ENCODE data around the gene PRDX3.

The PRDX3 gene

DNA sequence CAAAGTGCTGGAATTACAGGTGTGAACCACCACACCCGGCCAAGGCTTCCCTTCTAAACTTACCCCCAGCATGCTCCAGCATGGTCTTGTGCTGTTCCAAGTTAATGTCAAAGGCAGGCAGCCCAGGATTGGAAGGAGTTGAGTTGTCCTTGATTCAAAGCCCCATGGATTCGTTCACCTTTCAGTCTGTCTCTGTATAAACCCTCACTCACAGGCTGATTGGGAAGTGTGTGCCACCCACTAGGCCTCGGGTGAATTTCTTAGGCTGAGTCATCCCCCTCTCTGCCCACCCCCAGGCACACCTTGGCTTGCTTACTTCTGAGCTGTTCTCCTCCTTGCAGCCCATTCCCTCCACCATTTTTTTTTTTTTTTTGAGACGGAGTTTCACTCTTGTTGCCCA lies 13.3 kb upstream of the PRDX3 start:
- no peaks in the 10 kb centered on the region for H3K9me3 ChIP-seq (ENCODE audit: low read length)
- no peaks in the 10 kb centered on the region for H3F3A ChIP-seq (ENCODE audit: insufficient read depth, low read length)
- H3K9me2 ChIP-seq (ENCODE audit: low read depth, low read length), result no peaks in the 10 kb centered on the region
- no peaks in the 10 kb centered on the region for H3K79me2 ChIP-seq (ENCODE audit: insufficient read depth, low read length)
- no peak overlapping the region for H3K27ac ChIP-seq (ENCODE audit: low read depth, low read length, poor library complexity, severe bottlenecking)
- H3K4me3 ChIP-seq (ENCODE audit: low read depth, low read length, poor library complexity, severe bottlenecking), result no peak overlapping the region
- TF ChIP-seq EZH2 (IDR thresholded peaks at IDR 0.05; ENCODE audit: borderline replicate concordance, low read length) (no peak), CTCF (IDR thresholded peaks at IDR 0.05; ENCODE audit: low read length) (no peak)
- no peaks in the 10 kb centered on the region for H3K27me3 ChIP-seq (ENCODE audit: insufficient read depth, low read length)
- H3K4me1 ChIP-seq (ENCODE audit: insufficient read depth, low read length, severe bottlenecking), result no peaks in the 10 kb centered on the region
- no peak overlapping the region for H2AFZ ChIP-seq (ENCODE audit: low read length)
- no peak overlapping the region for H3K9ac ChIP-seq (ENCODE audit: low read length)
- no peaks in the 10 kb centered on the region for H3K36me3 ChIP-seq (ENCODE audit: insufficient read depth, low read length)
- no peak overlapping the region for H3K4me2 ChIP-seq (ENCODE audit: low read length)
- no peaks in the 10 kb centered on the region for H4K20me1 ChIP-seq (ENCODE audit: insufficient read depth, low read length)

DNA sequence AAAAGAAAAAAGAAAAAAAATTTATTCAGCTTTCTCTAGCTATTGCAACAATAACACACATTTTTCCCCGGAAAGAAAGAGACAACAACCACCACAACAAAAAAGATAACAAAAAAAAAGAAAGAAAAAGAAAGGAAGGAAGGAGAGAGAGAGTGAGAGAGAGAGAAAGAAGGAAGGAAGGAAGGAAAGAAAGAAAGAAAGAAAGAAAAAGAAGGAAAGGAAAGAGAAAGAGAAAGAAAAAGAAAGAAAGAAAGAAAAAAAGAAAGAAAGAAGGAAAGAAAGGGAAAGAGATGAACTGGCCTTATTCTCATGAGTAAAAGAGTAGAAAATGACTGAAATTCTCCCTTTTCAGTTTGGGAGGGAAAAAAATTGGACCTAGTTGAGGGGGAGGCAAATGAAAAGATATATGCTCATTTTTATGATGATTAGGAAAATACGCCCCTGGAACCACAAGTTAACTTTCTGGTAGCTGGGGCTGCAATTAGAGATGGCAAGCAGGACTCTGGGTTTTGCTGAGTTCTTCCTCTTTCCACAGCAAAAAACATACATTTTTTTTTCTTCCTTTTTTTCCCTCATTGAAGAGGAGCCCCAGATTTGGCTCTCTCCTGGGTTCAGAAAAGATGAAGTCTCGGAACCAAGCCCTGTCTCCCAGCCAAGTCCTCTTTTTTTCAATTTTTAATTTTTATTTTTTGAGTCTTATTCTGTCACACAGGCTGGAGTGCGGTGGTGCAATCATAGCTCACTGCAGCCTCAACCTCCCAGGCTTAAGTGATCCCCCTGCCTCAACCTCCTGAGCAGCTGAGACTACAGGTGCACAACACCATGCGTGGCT lies 12.6 kb upstream of the PRDX3 start:
- TF ChIP-seq EZH2 (IDR thresholded peaks at IDR 0.05; ENCODE audit: borderline replicate concordance, low read length) (no peak), CTCF (IDR thresholded peaks at IDR 0.05; ENCODE audit: low read length) (no peak)
- Histone ChIP-seq H4K20me1 (ENCODE audit: insufficient read depth, low read length) (no peaks in the 10 kb centered on the region), H3K27me3 (ENCODE audit: insufficient read depth, low read length) (no peaks in the 10 kb centered on the region), H3K4me2 (ENCODE audit: low read length) (no peak overlapping the region), H3K79me2 (ENCODE audit: insufficient read depth, low read length) (no peaks in the 10 kb centered on the region), H3K4me3 (ENCODE audit: low read depth, low read length, poor library complexity, severe bottlenecking) (no peak overlapping the region), H3K27ac (ENCODE audit: low read depth, low read length, poor library complexity, severe bottlenecking) (no peak overlapping the region), H3K9me2 (ENCODE audit: low read depth, low read length) (no peaks in the 10 kb centered on the region), H3K9ac (ENCODE audit: low read length) (no peak overlapping the region), H3F3A (ENCODE audit: insufficient read depth, low read length) (no peaks in the 10 kb centered on the region), H3K36me3 (ENCODE audit: insufficient read depth, low read length) (no peaks in the 10 kb centered on the region), H3K4me1 (ENCODE audit: insufficient read depth, low read length, severe bottlenecking) (no peaks in the 10 kb centered on the region), H3K9me3 (ENCODE audit: low read length) (no peaks in the 10 kb centered on the region), H2AFZ (ENCODE audit: low read length) (no peak overlapping the region)

GRCh38 chr10:119190353-119190752 lies 11.7 kb upstream of the PRDX3 start:
- Histone ChIP-seq H4K20me1 (ENCODE audit: insufficient read depth, low read length) (no peaks in the 10 kb centered on the region), H3K27me3 (ENCODE audit: insufficient read depth, low read length) (no peaks in the 10 kb centered on the region), H2AFZ (ENCODE audit: low read length) (no peak overlapping the region), H3K4me3 (ENCODE audit: low read depth, low read length, poor library complexity, severe bottlenecking) (no peak overlapping the region), H3K4me1 (ENCODE audit: insufficient read depth, low read length, severe bottlenecking) (no peaks in the 10 kb centered on the region), H3K36me3 (ENCODE audit: insufficient read depth, low read length) (no peaks in the 10 kb centered on the region), H3K9ac (ENCODE audit: low read length) (no peak overlapping the region), H3K79me2 (ENCODE audit: insufficient read depth, low read length) (no peaks in the 10 kb centered on the region), H3K4me2 (ENCODE audit: low read length) (no peak overlapping the region), H3K9me3 (ENCODE audit: low read length) (no peaks in the 10 kb centered on the region), H3K9me2 (ENCODE audit: low read depth, low read length) (no peaks in the 10 kb centered on the region), H3F3A (ENCODE audit: insufficient read depth, low read length) (no peaks in the 10 kb centered on the region), H3K27ac (ENCODE audit: low read depth, low read length, poor library complexity, severe bottlenecking) (no peak overlapping the region)
- no peak for TF ChIP-seq EZH2 (IDR thresholded peaks at IDR 0.05; ENCODE audit: borderline replicate concordance, low read length)
- no peak for TF ChIP-seq CTCF (IDR thresholded peaks at IDR 0.05; ENCODE audit: low read length)
